Ishikawa (cell line): ENCODE measurements around the gene SLC34A1.

Source experiments
- CEBPB ChIP-seq: IDR thresholded peaks from 2 replicates; pipeline ENCODE4 v1.6.1; 2012
- CREB1 ChIP-seq: IDR thresholded peaks from 2 replicates; pipeline ENCODE4 v1.6.1; 2012; ENCODE audit warnings: low read depth
- EGR1 ChIP-seq: IDR thresholded peaks from 2 replicates; pipeline ENCODE4 v1.6.1; 2012
- EP300 ChIP-seq: IDR thresholded peaks from 2 replicates; pipeline ENCODE4 v1.6.1; 2012; ENCODE audit warnings: borderline replicate concordance
- MAX ChIP-seq: IDR thresholded peaks from 2 replicates; pipeline ENCODE4 v1.6.1; 2012
- RAD21 ChIP-seq: IDR thresholded peaks from 2 replicates; pipeline ENCODE4 v1.6.1; 2012; ENCODE audit warnings: low read depth
- TAF1 ChIP-seq: IDR thresholded peaks from 2 replicates; pipeline ENCODE4 v1.6.1; 2012; ENCODE audit warnings: low read depth, mild to moderate bottlenecking
- TCF12 ChIP-seq: IDR thresholded peaks from 2 replicates; pipeline ENCODE4 v1.6.1; 2012; ENCODE audit warnings: low read depth

- TF ChIP-seq CEBPB = no peak
- TF ChIP-seq EP300 = no peak
- TF ChIP-seq TCF12 = no peak
- no peak for TF ChIP-seq MAX
- TF ChIP-seq TAF1 = no peak
- no peak for TF ChIP-seq CREB1
- TF ChIP-seq EGR1 = no peak
- no peak for TF ChIP-seq RAD21
Observed at GRCh38 chr5:177409043-177409801, 25.0 kb downstream of the SLC34A1 start, which contains the start of gene F12.
